Hematopoietic multipotent progenitor cell treated with erythropoietin and hydrocortisone succinate and interleukin-3 and kit ligand, for 4 days (in vitro differentiated cells): Measurements from ENCODE around the gene CEMIP2.
"Not testable (repeated sequence)": the region's sequence is repeated elsewhere in the genome, so short reads cannot be mapped to it uniquely, and the experiment has no call there.

Source experiments
- DNase-seq: peaks from one replicate; pipeline ENCODE4 v3.0.0-alpha.2; 2015

The CEMIP2 gene, protein sequence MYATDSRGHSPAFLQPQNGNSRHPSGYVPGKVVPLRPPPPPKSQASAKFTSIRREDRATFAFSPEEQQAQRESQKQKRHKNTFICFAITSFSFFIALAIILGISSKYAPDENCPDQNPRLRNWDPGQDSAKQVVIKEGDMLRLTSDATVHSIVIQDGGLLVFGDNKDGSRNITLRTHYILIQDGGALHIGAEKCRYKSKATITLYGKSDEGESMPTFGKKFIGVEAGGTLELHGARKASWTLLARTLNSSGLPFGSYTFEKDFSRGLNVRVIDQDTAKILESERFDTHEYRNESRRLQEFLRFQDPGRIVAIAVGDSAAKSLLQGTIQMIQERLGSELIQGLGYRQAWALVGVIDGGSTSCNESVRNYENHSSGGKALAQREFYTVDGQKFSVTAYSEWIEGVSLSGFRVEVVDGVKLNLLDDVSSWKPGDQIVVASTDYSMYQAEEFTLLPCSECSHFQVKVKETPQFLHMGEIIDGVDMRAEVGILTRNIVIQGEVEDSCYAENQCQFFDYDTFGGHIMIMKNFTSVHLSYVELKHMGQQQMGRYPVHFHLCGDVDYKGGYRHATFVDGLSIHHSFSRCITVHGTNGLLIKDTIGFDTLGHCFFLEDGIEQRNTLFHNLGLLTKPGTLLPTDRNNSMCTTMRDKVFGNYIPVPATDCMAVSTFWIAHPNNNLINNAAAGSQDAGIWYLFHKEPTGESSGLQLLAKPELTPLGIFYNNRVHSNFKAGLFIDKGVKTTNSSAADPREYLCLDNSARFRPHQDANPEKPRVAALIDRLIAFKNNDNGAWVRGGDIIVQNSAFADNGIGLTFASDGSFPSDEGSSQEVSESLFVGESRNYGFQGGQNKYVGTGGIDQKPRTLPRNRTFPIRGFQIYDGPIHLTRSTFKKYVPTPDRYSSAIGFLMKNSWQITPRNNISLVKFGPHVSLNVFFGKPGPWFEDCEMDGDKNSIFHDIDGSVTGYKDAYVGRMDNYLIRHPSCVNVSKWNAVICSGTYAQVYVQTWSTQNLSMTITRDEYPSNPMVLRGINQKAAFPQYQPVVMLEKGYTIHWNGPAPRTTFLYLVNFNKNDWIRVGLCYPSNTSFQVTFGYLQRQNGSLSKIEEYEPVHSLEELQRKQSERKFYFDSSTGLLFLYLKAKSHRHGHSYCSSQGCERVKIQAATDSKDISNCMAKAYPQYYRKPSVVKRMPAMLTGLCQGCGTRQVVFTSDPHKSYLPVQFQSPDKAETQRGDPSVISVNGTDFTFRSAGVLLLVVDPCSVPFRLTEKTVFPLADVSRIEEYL (N-terminal part only)

DNA sequence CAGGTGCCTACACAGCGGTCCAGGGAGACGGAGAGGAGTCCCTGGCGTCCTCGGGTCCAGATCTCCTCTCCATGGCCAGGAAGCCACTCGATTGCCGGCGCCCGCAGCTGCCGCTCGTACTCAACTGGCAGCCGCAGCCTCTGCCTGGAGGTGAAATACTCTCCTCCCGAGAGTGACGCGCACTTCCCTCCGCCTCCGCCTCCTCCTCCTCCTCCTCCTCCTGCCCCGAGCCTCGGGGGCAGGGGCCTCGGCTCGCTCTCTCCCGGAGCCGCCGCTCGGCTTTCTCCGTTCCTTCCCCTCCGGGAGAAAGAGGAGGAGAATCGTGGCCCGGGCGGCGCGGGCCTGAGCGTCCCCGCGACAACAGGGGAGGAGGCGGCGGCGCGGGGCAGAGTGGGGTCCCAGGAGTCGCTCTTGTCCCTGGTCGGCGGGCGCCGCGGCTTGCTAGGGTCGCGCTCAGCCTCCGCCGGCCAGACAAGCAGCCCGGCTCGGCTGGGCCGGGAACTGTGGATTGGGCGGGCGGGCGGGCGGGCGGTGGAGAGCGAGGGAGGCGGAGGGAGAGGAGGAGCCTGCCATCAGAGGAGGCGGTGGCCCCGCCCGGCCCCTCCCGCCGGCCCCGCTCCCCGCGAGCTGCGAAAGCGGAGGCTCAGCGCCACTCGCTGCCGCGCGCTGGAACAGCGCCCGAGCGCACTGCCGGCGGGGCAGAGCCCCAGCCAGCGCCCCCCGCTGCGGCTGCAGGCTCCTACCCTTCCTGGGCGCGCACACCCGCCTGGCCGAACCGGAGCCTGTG, at the start of gene CEMIP2:
CEMIP2 (minus strand) TSS at position 126 of the 787 bp plus-strand sequence. CDS start 18,140 bp downstream, outside the sequence.
- peak; percentile 95 for DNase-seq

DNA sequence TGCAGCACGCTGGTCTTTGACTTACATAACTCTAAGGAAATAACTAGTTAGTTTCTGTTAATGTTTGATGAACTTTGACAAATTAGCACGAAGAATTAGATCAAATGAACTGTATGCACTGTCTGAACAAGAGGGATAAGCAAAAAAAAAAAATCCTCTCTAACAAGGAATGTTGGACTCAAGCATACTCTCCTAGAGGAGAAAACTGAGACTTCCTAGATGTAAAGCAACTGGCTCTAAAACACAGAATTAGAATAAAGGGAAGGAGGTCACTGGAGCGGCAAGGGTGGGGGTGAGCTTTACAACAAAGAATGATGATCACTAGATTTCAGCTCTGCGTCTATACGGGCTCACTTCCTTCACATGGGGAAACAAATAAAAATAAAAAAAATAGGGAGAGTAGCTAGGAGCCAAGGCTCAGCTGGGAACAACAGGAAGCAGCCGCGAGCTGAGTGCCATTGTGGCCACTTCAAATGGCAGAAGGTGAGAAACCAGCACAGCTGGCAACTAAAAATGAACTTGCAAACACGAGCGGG, 48.7 kb upstream of the CEMIP2 start:
- DNase-seq: peak; percentile 5

DNA sequence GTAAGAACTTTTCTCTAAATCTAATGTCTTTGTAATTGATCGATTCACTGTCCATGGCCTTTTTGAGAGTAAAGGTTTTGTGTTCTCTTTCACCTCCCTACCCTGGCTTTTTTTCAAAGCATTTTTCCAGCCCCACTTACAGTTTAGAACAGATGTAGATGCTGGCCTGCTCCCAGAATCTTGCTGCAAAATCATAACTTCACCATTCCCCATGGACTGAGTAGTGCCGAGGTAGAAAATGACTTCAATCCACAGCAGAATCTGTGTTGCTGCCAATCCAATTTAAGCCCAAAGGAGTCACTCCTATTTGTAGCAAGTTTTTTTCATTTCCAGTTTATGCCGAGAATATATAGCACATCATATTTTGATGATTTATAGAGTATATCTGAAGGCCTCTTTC, 46.5 kb upstream of the CEMIP2 start:
- no peak for DNase-seq

DNA sequence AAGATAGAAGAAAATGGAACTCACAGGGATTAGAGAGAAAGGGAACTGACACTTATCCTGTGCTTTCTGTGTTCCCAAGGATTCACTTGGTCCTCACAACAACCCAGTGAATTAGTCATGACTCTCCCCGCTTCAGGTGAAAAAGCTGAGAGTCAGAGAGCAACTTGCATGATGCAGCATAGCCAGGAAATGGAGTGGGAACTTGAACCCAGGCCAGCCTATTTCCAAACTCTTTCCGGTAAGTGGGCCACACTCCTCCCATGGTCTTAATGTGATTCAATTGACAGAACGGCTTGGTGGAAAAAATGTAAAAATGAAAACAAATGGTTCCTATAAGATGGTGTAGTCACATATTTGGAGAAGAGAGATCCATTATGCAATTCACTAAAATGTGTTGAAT, 45.9 kb upstream of the CEMIP2 start:
- no peak for DNase-seq

DNA sequence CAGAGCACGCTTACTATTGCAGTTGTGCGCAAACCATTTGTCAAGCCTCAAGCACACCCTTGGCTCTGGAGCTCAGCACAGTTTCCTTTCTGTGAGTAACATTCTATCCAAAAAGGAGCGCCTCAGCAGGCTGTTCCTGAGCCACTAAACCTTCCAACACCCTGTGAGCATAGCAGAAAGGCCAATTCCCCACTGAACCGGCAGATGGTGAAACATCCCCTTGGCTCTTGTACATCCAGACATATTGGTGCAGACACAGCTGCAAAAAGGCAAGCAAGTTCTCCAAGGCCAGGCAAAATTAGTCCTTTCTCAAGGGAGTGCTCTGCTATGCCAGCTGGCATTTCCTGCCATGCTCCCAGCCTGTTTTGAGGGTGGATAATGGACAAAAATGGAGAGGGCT, 44.1 kb upstream of the CEMIP2 start:
- no peak for DNase-seq

DNA sequence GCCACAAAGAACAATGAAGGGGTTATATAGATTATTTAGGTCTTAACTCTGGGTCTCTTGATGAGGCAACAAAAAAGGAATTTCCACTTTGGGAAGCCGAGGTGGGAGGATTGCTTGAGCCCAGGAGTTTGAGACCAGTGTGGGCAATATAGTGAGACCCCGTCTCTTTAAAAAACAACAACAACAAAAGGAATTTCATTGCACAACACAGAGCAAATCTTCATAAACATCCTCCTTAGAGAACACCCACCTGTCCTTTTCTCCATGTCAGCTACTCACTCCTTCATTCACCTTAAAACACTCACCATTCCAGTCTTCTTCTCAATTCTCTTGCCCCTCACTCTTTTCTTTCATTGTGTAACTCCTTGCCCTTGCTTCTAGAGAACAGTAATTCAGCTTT, 39.8 kb upstream of the CEMIP2 start:
- DNase-seq: no peak

DNA sequence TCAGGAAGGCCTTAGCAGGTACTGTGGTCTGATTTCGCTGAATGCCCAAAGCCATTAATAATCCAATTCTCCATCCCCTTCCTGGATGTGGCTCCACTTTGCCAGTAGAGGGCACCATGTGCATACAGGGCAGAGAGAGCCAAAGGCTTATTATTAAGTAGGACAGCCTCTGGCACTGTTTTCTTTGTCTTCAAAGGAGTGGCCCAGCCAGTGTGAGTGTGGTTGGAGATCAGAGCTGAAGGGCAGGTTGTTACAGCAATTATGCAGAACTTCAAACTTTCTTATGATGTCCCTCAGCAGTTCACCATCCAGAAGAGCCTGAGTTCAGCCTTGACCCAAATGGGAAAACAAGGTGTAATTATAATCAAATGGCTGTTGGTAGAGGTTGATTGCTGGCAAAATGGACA, 38.6 kb upstream of the CEMIP2 start:
- peak; percentile 94 for DNase-seq

DNA sequence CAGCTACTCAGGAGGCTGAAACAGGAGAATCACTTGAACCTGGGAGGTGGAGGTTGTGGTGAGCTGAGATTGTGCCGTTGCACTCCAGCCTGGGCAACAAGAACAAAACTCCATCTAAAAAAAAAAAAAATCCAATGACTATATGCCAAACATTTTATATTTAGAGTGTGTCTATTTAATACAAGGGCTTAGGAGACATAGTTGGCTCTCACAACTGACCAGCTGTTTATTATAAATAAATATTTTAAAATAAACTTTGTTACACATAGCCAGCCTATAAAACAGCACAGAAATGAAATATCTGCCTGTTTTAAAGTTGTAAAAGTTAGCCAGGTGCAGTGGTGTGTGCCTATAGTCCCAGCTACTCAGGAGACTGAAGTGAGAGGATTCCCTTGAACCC, 36.8 kb upstream of the CEMIP2 start:
- DNase-seq: not testable (repeated sequence)

DNA sequence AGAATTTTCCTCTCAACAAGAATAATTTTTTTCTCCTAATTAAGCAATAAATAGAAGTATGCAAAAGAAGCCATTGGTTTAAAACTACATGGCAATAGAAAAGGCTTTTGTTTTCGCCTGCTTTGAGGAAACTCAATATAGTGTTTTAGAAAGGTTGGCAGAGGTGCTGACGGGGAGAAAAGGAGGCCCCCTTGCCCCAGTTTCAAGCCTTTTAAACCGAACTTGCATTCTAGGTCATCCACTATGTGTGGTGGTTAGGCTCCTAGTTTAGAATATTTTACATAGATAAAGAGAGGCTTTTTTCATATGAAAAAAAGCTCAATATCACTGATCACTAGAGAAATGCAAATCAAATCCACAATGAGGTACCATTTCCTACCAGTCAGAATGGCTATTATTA, 33.5 kb upstream of the CEMIP2 start:
- no peak for DNase-seq

DNA sequence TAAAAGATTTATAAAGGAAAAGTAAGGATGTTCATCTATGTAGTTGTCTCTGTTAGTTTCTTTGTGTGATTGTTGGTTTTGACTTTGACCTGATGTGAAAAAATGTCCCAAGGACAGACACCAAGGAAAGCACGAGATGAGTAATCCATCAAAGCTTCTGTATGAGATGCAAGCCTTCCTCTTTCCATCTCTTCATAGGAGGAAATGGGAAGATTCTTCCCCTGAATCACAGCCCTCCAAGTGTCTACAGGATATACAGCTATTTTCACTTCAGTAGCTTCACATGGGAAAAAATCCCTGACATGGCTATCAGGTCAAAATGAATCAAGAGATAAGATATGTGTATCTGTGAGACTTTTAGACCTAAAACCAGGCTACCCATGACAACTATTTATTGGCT, 29.0 kb upstream of the CEMIP2 start:
- no peak for DNase-seq

DNA sequence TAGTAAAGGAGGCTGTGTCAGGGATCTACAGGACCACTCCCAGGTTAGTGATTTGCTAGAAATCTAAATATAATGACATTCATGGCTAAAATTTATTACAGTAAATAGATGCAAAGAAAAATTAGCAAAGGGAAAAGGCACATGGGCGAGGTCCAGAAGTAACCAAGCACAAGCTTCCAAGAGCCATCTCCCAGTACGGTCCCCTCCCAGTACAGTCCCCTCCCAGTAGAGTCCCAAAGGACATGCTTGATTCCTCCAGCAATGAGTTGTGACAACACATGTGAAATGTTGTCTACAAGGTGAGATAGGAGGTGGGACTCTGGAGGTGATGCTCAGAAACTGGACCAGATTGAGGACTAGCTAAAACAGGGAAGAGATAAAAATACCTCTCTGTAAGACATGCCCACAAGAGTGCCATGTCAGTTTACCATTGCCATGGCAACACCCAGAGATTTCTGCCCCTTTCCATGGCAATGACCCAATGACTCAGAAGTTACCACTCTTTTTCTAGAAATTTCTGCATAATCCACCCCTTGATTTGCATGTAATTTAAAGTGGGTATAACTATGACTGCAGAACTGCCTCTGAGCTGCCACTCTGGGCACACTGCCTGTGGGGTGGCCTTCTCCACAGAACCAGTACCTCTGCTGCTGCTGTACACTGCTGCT, 27.9 kb upstream of the CEMIP2 start:
- DNase-seq: peak; percentile 17

DNA sequence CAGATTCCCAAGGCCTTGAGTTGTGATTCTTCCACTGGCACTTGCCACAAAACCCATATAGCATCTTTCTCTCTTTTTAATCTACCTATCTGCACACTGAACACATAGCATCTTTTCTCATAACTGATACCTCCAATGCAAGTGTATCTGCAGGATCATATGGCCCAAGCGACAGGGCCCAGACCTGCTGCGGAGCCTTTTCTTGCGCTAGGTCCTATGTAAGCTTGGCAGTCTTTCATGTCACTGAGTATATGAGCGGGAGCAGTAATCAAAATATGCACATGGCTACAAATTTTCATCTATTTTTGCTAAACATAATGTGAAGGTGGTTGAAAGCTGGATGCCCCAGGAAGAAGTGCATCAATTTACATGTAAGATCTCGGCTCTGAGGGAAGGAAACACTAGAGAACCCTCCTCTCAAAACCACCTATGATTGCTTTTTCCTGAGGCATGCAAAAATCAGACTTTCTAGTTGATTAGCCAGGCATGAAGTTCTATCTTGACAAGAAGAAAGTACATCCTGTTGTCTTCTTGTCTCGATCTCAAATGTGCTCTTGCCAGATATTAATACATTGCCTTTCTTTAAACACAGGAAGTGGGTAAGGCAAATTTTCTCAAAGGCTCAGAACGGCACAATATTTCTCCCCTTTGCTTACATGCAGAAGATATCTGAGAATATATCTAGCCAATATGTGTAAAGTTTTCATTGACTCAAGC, 26.9 kb upstream of the CEMIP2 start:
- DNase-seq: peak; percentile 54

DNA sequence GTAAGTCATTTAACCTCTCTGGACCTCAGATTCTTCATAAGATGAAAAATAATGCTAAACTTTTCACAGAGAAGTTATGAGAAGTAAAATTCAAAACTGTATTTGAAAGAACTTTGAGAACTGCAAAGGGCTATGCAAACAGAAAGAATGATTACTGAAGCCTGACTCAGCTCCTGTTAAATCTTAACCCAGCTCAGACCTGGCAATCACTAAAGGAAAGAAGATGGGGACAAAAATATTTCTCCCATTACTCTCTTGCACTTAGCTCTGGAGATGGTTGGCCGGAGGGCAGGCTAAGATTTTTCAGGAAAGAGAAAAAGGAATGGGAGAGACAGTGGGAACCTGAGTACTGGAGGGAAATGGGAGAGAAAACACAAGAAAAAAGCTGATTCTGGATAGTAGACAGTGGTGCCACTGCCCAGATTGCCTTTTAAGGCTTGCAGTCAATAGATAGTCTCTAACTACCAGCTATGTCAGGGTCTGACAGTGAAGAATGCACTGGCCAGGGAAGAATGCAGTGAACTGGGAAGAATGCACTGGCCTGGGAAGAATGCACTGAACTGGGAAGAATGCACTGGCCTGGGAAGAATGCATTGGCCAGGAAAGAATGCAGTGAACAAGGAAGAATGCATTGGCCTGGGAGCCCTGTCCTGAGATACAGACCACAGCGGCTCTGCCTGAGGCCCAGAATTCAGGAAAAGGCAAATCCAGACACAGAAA, 25.2 kb upstream of the CEMIP2 start:
- no peak for DNase-seq

DNA sequence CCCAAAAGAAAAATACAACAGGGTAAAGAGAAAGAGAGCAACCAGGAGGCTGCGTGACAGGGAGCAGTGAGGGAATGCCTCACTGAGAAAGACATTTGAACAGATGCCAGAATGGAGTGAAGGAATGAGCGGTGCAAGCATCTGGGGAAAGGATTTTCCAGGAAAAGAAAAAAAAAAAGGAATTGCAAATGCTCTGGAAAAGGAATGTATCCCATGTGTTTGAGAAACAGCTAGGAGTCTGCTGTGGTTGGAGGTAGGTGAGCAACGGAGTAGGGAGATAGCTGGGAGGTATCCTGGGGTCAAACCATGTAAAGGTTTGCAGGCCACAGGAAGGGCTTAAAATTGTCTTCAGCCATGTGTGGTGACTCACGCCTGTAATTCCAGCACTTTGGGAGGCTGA, 23.6 kb upstream of the CEMIP2 start:
- DNase-seq: no peak

DNA sequence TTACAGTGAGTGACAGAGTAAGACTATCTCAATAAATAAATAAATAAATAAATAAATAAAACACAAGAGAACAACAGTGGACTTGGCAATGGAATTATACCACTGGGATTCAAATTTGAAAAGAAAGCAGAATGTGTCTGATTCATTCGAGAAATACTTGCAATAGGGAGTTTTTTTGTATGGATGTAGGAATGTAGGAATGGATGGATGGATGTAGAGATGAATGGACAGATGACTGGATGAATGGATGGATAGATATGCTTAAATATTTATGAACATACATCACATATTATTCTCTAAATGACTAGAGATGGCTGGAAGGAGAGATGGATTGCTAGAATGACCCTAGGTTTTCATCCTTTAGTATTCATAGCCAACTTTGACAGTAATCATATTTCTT, 22.0 kb upstream of the CEMIP2 start:
- DNase-seq: no peak

DNA sequence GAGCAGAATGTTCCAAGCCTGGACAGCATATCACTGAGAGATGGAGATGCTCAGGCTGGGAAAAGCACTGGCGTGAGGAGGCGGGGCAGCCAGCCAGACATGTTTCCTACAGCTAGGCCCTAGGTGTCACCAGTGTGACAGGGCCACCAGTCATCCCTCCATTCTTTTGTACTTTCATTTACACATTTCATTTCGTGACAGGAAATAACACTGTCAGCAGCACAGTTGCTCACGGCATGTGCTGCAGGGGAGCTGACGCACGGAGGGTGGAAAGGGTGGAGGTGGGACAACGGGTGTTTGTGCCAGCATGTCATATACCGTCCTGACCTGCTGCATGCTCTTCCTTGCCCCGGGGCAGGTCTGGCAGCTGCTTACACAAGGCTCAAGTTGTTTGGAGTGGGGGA, 14.8 kb upstream of the CEMIP2 start:
- no peak for DNase-seq

DNA sequence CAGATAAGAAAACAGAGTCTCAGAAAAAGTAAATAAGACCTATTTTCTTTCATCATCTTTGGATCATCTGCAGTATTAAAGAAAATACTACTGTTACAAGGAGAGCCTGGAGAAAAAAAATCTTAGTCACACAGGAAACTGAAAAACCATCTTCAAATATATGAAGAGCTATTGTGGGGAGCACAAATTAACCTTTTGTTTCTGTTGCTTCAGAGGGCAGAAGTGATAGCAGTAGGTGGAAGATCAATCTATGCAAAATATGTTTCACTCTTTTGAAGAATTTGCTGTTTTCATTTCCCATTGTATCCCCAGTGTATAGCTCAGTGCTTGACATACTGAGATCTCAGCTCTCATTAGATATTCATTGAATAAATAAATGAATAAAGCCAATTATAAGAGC, 13.1 kb upstream of the CEMIP2 start:
- no peak for DNase-seq

DNA sequence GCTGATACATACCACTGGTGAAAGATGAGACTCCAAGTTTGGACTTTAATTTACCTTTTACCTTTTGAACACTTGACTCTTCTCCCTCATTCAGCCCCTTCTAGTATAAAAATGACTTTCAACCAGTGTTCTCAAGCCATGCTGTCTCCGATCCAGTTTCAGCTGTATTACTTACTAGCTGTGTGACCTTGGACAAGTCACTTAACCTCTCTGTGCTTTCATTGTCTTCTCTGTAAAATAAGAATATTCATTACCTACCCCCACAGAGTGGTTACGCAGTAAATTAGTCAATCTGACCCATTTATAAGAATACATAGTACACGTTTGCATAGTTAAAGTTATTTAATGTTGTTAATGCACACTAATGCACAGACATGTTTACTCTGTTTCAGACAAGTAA, 12.6 kb upstream of the CEMIP2 start:
- DNase-seq: no peak

DNA sequence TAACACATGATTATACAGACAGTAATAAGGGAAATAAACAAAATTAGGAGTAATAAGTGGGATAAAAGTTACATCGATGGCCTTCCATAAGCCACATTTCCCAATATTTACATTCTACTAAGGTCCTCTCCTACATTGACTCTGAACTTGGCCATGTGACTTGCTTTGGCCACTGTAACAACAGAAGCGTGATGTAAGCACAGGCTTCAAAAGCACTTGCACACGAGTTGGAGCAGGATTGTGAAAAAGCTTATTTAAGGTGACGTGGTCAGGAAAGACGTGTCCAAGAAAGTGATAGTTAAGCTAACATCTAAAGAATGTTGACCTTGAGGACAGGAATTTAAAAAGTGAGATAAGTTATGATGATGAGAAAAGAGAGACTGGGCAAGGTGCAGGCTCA, 9.8 kb upstream of the CEMIP2 start:
- DNase-seq: no peak

DNA sequence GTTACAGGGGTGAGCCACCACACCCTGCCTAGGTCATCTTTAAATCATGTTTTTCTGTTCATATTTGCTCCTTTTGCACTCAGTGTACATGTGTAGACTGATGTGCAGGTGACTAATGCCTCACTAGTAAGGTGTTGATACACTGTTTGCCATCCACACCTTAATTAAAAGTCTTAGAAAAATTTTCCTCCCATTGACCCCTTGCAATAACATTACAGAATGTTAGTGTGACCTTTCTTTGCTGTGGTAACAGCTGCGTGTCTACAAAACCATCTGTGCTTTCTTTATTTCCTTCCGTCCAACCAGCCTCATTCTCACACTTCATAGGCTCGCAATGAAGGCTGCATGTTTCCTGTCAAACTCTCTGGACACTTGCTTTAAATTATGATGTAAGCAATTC, 6.6 kb upstream of the CEMIP2 start:
- peak; percentile 39 for DNase-seq
